ENCODE measurements around the gene CLDN7.

- no peak for TF ChIP-seq CTCF (IDR thresholded peaks at IDR 0.05)
- no peak for TF ChIP-seq POLR2A (IDR thresholded peaks at IDR 0.05)
- TF ChIP-seq EP300 (IDR thresholded peaks at IDR 0.05), result no peak
Observed at GRCh38 chr17:7218166-7218565, 44.1 kb downstream of the CLDN7 start.

Measured in tibial nerve (tissue), 4 donors.